Measurements from ENCODE around the gene PLA2G4B. TPM values are rescaled to one million over a fixed set of nuclear protein-coding genes. Genes with fewer than 3 reads are reported as not detected.
A peak's percentile ranks its signal among the peaks of the same experiment; 100 is the strongest.

PLA2G4B gene
- total RNA-seq: 6.0 and 6.7 TPM in 2 replicates

- H3K27me3 Mint-ChIP-seq (ENCODE audit: insufficient read depth): no peaks in the 10 kb centered on the region
- DNase-seq (ENCODE audit: low spot score): no peak
- no peaks in the 10 kb centered on the region for H3K9me3 Mint-ChIP-seq
- no peaks in the 10 kb centered on the region for H3K4me1 Mint-ChIP-seq (ENCODE audit: low read depth)
- intact Hi-C loops (cut with micrococcal nuclease): no loop called here
- H3K4me3 Mint-ChIP-seq: no peak within 1 kb of the TSS
- H3K27ac Mint-ChIP-seq: no peak within 1 kb of the TSS
- H3K36me3 Mint-ChIP-seq (ENCODE audit: low read depth): peaks cover 4% of the 10 kb centered on the region
These were observed at the start of gene PLA2G4B for GRCh38 chr15:41838400-41838897. PLA2G4B (plus strand) TSS chr15:41838847; CDS start chr15:41838914, 67 bp downstream.

GRCh38 chr15:41789236-41789635 is 49.4 kb upstream of the PLA2G4B start:
- H3K4me1 Mint-ChIP-seq (ENCODE audit: low read depth): peaks cover 46% of the 10 kb centered on the region

GRCh38 chr15:41789662-41790061 is 49.0 kb upstream of the PLA2G4B start:
- no peak for DNase-seq (ENCODE audit: low spot score)
- intact Hi-C loops (cut with micrococcal nuclease): loop anchor here (2.0 kb wide), 1 partner anchor 21 kb away; no protein-coding TSS in a partner anchor
- H3K27me3 Mint-ChIP-seq (ENCODE audit: insufficient read depth): no peaks in the 10 kb centered on the region
- H3K4me1 Mint-ChIP-seq (ENCODE audit: low read depth): peaks cover 46% of the 10 kb centered on the region
- no peak overlapping the region for H3K4me3 Mint-ChIP-seq
- H3K27ac Mint-ChIP-seq: no peak overlapping the region
- H3K9me3 Mint-ChIP-seq: no peaks in the 10 kb centered on the region
- peaks cover 2% of the 10 kb centered on the region for H3K36me3 Mint-ChIP-seq (ENCODE audit: low read depth)

More at GRCh38 chr15:41789236-41789635, 49.4 kb upstream of the PLA2G4B start:
- Mint-ChIP-seq H3K36me3 (ENCODE audit: low read depth) (peaks cover 2% of the 10 kb centered on the region), H3K4me3 (no peak overlapping the region), H3K9me3 (no peaks in the 10 kb centered on the region), H3K27me3 (ENCODE audit: insufficient read depth) (no peaks in the 10 kb centered on the region), H3K27ac (no peak overlapping the region)
- intact Hi-C loops (cut with micrococcal nuclease): no loop called here
- no peak for DNase-seq (ENCODE audit: low spot score)

- Mint-ChIP-seq H3K4me3 (no peak overlapping the region), H3K4me1 (ENCODE audit: low read depth) (peaks cover 48% of the 10 kb centered on the region), H3K27me3 (ENCODE audit: insufficient read depth) (no peaks in the 10 kb centered on the region), H3K36me3 (ENCODE audit: low read depth) (peaks cover 1% of the 10 kb centered on the region), H3K9me3 (no peaks in the 10 kb centered on the region), H3K27ac (no peak overlapping the region)
- DNase-seq (ENCODE audit: low spot score): no peak
- intact Hi-C loops (cut with micrococcal nuclease): loop anchor here (2.0 kb wide), 1 partner anchor 21 kb away; no protein-coding TSS in a partner anchor
These were observed 48.5 kb upstream of the PLA2G4B start for GRCh38 chr15:41790169-41790568.

GRCh38 chr15:41790756-41791546 is 47.7 kb upstream of the PLA2G4B start:
- DNase-seq (ENCODE audit: low spot score): no peak
- Mint-ChIP-seq H3K9me3 (no peaks in the 10 kb centered on the region), H3K4me1 (ENCODE audit: low read depth) (peaks cover 51% of the 10 kb centered on the region), H3K27ac (peak overlapping the region; percentile 88), H3K27me3 (ENCODE audit: insufficient read depth) (no peaks in the 10 kb centered on the region), H3K4me3 (peak overlapping the region; percentile 63), H3K36me3 (ENCODE audit: low read depth) (no peaks in the 10 kb centered on the region)
- intact Hi-C loops (cut with micrococcal nuclease): loop anchor here (2.0 kb wide), 1 partner anchor 20 kb away; no protein-coding TSS in a partner anchor

GRCh38 chr15:41791547-41791937 is 47.1 kb upstream of the PLA2G4B start:
- H3K27ac Mint-ChIP-seq: no peak overlapping the region
- intact Hi-C loops (cut with micrococcal nuclease): loop anchor here (2.0 kb wide), 1 partner anchor 19 kb away; no protein-coding TSS in a partner anchor
- H3K9me3 Mint-ChIP-seq: no peaks in the 10 kb centered on the region

GRCh38 chr15:41792000-41792637 is 46.5 kb upstream of the PLA2G4B start:
- Mint-ChIP-seq H3K27ac (no peak overlapping the region), H3K4me3 (no peak overlapping the region)
- intact Hi-C loops (cut with micrococcal nuclease): loop anchor here (2.0 kb wide), 1 partner anchor 19 kb away; no protein-coding TSS in a partner anchor

More at GRCh38 chr15:41791547-41791937, 47.1 kb upstream of the PLA2G4B start:
- H3K36me3 Mint-ChIP-seq (ENCODE audit: low read depth): no peaks in the 10 kb centered on the region
- peaks cover 57% of the 10 kb centered on the region for H3K4me1 Mint-ChIP-seq (ENCODE audit: low read depth)
- no peaks in the 10 kb centered on the region for H3K27me3 Mint-ChIP-seq (ENCODE audit: insufficient read depth)
- DNase-seq (ENCODE audit: low spot score): no peak
- peak overlapping the region; percentile 63 for H3K4me3 Mint-ChIP-seq

GRCh38 chr15:41794081-41794480 is 44.6 kb upstream of the PLA2G4B start:
- Mint-ChIP-seq H3K4me3 (no peak overlapping the region), H3K9me3 (no peaks in the 10 kb centered on the region), H3K4me1 (ENCODE audit: low read depth) (peaks cover 53% of the 10 kb centered on the region), H3K27me3 (ENCODE audit: insufficient read depth) (no peaks in the 10 kb centered on the region), H3K36me3 (ENCODE audit: low read depth) (no peaks in the 10 kb centered on the region), H3K27ac (no peak overlapping the region)
- DNase-seq (ENCODE audit: low spot score): no peak
- intact Hi-C loops (cut with micrococcal nuclease): no loop called here

More at GRCh38 chr15:41792000-41792637, 46.5 kb upstream of the PLA2G4B start:
- H3K36me3 Mint-ChIP-seq (ENCODE audit: low read depth): no peaks in the 10 kb centered on the region
- H3K27me3 Mint-ChIP-seq (ENCODE audit: insufficient read depth): no peaks in the 10 kb centered on the region
- no peaks in the 10 kb centered on the region for H3K9me3 Mint-ChIP-seq
- peaks cover 57% of the 10 kb centered on the region for H3K4me1 Mint-ChIP-seq (ENCODE audit: low read depth)
- DNase-seq (ENCODE audit: low spot score): no peak

- Mint-ChIP-seq H3K27me3 (ENCODE audit: insufficient read depth) (no peaks in the 10 kb centered on the region), H3K36me3 (ENCODE audit: low read depth) (no peaks in the 10 kb centered on the region), H3K4me1 (ENCODE audit: low read depth) (peaks cover 42% of the 10 kb centered on the region), H3K9me3 (no peaks in the 10 kb centered on the region), H3K27ac (no peak overlapping the region), H3K4me3 (no peak overlapping the region)
- intact Hi-C loops (cut with micrococcal nuclease): no loop called here
- DNase-seq (ENCODE audit: low spot score): no peak
These were observed 42.4 kb upstream of the PLA2G4B start for GRCh38 chr15:41795996-41796856.

GRCh38 chr15:41797201-41797944 is 41.3 kb upstream of the PLA2G4B start:
- Mint-ChIP-seq H3K4me1 (ENCODE audit: low read depth) (peaks cover 30% of the 10 kb centered on the region), H3K27me3 (ENCODE audit: insufficient read depth) (no peaks in the 10 kb centered on the region)

GRCh38 chr15:41798607-41799487 is 39.8 kb upstream of the PLA2G4B start:
- no peaks in the 10 kb centered on the region for H3K36me3 Mint-ChIP-seq (ENCODE audit: low read depth)
- DNase-seq (ENCODE audit: low spot score): no peak
- intact Hi-C loops (cut with micrococcal nuclease): no loop called here
- H3K4me1 Mint-ChIP-seq (ENCODE audit: low read depth): peaks cover 27% of the 10 kb centered on the region
- no peak overlapping the region for H3K4me3 Mint-ChIP-seq
- no peak overlapping the region for H3K27ac Mint-ChIP-seq
- H3K9me3 Mint-ChIP-seq: no peaks in the 10 kb centered on the region
- no peaks in the 10 kb centered on the region for H3K27me3 Mint-ChIP-seq (ENCODE audit: insufficient read depth)

More at GRCh38 chr15:41797201-41797944, 41.3 kb upstream of the PLA2G4B start:
- H3K27ac Mint-ChIP-seq: no peak overlapping the region
- DNase-seq (ENCODE audit: low spot score): no peak
- intact Hi-C loops (cut with micrococcal nuclease): no loop called here
- H3K4me3 Mint-ChIP-seq: no peak overlapping the region
- H3K9me3 Mint-ChIP-seq: no peaks in the 10 kb centered on the region
- H3K36me3 Mint-ChIP-seq (ENCODE audit: low read depth): no peaks in the 10 kb centered on the region
